A204.1 (cell line): Measurements from ENCODE around the gene SMPD2.
"Not testable (repeated sequence)": the region's sequence is repeated elsewhere in the genome, so short reads cannot be mapped to it uniquely, and the experiment has no call there.

Source experiments
- FAIRE-seq: peaks from 2 replicates; lab custom pipeline; 2012; peaks lifted over from hg19 to GRCh38; lab: Jason Lieb, UNC

Gene SMPD2

DNA sequence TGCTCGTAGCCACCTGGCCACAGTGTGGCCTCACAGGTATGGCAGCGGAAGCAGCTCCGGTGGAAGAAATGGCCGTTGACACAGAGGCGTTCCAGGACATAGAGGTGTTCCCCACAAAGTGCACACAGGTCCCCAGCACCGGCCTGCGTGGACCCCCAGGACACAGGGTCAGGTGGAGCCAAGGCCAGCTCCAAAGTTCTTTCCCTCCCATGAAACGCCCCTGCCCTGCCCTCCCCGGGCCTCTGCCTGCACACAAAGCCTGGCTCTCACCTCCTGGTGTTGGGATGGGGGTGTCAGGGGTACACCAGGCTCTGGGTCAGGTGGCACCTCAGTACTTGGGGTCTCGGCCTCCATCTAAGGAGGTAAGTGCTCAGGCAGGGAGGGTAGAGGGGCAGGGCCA lies 6.6 kb downstream of the SMPD2 start:
- no peak for FAIRE-seq

DNA sequence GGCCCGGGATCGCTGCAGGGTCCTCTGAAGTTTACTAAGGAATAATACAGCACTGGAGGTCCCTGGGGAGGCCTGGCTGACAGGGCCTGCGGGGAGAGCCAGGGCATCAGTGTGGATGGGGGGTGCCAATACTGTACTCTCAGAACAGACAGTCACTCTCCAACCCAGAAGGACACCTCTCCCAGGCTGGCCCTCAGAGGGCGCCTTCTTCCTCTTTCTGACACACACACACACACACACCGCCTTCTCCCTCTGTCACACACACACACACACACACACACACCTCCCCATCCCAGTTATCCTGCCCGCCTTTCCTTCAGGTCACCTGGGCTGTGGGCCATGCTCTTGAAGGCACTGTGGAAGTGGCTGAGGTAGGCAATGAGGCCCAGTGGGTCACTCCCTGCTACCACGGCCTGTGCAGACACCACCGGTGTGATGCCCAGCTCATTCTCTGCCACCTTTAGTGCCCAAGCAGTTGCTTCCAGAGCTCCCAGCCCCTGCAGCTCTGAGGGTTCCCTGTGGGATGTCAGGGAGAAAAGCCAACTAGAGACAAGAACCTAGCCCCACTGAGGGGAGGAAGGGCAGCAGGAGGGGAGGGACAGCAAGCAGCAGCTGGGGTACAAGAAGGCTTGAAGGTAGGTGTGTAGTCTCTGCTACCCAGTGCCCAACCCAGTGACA lies 7.5 kb downstream of the SMPD2 start:
- no peak for FAIRE-seq

DNA sequence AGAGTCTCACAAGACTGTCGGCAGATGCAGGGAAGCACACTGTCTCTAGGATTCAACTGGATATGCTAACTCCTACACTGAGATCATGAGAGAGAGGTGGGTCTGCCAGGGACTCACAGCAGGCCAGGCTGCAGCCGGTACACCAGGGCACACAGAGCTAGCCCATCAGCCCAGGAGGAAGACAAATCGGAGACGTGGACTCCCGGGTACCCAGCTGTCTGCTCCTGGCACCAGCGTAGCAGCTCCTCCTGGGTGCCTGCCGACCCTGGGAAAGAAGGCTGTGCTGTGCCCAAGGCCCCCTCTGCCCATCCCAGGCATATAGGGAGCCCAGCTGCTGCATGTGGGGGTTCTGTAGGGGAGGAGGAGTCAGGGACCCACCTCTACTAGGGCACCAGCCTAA lies 8.1 kb downstream of the SMPD2 start:
- no peak for FAIRE-seq

DNA sequence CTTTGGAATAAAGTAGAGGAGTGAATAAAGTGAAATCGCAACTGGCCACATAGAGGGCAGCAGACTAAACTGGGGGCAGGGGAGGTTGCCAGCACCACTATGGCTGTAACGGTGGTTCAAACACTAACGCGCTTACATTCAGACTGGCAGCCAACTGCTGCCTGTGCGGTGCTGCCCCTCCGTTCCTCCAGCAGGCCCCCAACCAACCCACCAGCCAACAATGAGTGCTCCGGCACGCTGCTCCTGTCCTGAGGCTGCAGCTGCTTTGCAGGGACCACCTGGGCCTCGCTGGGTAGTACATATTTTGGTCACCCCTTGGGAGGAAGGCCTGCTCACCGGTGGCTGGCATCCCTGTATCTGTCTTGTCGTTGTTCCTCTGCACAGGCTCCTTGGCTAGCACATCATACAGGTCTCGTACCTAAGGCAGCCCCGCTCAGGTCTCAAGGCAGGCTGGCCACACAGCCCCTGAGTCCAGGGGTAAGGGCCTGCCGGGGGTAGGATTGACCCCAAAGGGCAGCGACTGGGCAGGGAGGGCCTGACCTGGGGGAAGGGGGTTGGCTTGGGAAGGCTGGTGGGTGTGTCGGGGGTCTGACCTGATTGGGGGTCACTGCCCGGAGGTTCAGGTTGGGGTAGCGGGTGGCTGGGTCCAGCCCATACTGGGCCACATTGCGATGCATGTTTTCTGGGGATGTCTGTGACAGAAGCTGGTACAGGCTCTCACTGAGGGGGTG lies 8.7 kb downstream of the SMPD2 start:
- FAIRE-seq: no peak

DNA sequence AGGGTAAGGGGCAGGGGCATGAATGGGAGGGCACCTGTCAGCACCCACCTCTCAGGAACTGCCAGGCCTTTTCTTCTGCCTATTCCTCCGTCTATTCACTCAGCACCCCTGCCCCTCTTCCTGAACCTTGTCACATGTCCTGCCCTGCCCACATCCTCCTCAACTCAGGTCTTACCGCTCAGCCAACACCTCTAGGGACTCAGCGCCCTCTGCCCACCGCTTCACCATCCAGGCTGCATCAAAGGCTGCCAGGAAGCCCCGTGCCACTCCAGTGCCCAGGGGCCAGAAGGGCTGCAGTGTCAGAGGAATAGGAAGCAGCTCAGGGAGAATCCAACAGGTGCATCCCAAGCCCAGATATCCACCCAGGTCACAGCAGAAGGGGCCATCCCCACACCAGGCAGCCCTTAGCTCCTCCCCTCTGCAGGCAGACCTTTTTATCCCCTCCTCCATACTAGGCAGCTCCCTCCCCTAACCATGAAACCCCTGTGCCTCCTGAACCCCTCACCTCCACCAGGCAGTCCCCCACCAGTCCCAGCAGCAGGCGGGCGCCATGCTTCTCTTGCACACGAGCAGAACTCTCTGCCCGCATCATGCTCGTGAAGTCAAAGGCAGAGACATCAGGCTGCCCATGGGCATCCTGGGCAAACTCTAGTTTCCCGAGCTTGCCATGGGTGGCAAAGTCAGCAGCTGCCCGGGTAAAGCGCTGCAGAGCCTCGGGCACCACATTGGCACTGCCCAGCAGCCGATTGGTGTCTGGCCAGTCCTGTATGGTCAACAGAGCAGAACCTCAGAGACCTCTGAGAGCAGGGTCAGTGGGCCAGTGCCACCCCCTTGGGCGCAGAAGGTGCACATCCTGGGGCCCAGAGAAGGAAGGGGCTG lies 9.5 kb downstream of the SMPD2 start:
- no peak for FAIRE-seq

DNA sequence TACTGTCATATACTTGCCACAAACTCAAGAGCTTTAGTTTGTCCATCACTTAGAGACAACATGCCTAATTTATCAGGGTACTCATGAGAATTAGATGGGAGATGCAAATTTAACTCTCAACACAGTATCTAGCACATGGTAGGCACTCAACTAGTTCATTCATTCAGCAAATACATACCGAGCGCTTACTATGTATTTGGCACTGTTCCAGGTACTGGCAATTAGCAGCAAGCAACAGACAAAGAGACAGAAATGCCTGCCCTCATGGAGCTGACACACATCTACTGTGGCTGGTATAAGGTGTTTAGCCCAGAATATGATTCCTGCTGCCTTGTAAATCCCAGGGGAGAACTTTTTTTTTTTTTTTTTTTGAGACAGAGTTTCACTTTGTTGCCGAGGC lies 10.3 kb downstream of the SMPD2 start:
- no peak for FAIRE-seq

DNA sequence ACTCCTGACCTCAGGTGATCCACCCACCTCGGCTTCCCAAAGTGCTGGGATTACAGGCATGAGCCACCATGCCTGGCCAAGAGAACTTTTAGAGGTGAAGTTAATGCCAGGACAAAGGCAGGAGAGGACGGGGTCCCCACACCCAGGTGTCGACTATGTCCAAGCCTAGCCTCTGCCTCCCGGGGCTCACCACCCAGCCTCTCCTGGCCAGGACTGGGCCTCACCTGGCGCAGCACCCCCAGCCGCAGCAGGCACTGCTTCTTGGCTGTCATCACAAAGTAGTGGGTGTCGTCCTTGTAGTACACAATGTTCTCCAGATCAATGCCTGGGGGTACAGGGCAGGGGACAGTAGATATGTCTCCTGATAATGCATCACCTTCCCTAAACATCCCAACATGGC lies 10.9 kb downstream of the SMPD2 start:
- no peak for FAIRE-seq

DNA sequence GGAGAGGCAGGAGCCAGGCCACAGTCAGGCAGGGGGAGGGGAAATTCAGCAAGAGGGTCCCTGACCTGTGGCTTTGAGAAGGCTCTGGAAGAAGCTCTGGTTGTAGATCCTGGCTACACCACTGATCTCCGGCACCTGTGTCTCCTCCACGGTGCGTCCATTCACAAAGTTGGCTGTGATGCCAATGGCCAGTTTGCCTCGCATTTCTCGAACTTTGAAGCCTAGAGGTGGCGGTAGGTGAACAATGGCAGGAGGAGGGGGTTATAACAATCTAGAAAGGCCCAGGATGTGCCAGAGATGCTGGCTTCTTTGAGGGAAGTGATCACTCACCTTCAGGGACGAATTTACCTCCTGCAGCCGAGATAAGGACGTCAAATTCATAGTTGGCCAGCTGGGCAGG lies 11.7 kb downstream of the SMPD2 start:
- no peak for FAIRE-seq

DNA sequence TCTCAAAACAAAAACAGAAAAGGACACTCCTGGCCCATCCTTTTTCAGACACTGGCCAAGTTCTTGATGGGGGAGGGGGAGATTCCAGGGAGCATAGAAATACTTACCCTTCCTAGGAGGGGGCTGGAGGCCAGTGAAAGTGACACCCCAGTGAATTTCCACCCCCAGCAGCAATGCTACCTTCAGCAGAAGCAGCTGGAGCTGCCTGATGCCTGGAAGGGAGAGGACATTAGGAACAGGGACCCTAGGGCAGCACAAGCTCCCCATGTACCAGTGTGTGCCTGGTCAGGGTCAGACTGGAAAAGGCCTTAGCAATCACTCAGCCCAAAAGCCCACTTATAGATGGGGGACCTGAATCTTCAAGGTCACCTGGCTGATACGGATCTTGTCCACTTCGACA lies 12.6 kb downstream of the SMPD2 start:
- FAIRE-seq: no peak

DNA sequence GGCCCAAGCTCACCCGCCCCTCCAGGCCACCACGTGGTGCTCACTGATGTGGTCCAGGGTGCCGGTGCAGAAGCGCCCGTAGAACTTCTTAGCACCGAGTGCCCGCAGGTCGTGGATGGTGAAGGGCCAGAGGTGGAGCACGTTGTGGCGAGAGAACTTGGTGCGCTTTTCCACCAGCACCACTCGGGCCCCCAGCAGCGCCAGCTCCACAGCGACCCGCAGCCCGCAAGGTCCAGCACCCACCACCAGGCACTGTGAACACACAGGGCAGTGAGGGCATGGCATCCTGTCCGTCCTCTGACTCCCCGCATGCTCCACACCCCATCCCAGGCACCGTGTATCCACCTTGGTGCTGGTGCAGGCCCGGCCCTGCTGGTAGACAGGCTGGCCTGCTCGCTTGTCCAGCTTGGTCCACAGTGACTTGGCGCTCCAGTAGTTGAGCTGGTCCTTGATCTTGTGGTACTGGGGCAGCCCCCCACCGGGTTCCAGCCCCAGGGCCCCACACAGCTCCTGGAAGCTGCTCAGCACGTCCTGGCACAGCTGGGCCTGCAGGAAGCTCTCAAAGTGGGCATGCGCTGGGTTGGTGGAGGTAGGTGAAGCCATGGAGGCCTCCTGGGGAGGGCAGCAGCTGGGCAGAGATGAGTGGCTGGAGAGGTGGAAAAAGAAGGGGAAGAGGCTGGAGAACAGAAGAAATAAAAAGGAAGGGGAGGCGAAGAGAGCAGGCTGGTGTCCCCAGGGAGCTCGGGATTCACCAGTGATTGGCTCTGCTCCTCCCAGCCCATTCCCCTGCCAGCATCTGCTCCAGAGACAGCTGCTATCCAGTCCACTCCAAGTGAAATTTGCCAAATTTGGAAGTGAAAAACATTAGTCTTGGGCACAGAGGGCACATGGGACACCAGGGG lies 13.3 kb downstream of the SMPD2 start:
- no peak for FAIRE-seq

DNA sequence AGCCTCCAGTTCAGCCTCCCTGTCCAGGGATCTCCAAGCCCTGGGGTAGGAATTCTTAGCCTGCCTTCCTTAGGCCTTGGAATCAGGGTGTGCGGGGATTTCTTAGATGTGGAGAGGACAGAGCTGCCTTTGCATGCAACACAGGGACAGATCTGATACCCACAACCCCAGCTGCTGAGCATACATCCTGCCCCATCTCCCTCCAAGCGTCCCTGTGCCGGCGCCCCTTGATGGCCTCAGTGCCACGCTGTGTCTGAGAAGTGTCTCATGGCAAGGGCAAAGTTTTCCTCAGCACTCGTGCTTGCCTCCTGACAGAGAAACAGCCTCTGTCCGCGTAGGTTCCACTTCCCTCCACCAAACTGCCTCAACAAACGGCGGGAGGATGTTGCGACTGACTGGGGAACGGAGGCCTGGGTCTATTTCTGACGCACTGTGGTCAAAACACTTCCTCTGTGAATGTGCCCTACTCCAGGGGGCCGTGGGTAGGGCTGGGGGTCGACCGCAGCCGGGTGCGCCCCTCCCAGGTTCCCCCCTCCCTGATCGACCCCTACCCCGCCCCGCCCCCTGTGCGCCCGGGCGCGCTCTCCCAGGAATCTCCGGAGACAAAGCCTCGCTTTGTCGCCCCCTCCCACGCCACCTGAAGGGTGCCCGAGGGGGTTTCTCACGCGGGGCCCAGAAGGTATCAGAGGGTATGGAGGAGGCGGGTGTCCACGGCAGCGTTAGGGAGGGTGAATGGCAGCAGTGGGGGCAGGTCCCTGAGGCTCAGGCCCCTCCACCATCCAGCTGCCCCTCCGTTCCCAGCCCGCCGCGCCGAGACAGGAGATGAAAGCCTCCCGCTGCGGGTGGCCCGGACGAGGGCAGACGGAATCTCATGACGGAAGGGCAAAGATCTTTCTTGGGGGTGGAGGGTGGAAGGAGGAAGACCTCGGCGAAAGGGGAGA lies 14.2 kb downstream of the SMPD2 start:
- no peak for FAIRE-seq

DNA sequence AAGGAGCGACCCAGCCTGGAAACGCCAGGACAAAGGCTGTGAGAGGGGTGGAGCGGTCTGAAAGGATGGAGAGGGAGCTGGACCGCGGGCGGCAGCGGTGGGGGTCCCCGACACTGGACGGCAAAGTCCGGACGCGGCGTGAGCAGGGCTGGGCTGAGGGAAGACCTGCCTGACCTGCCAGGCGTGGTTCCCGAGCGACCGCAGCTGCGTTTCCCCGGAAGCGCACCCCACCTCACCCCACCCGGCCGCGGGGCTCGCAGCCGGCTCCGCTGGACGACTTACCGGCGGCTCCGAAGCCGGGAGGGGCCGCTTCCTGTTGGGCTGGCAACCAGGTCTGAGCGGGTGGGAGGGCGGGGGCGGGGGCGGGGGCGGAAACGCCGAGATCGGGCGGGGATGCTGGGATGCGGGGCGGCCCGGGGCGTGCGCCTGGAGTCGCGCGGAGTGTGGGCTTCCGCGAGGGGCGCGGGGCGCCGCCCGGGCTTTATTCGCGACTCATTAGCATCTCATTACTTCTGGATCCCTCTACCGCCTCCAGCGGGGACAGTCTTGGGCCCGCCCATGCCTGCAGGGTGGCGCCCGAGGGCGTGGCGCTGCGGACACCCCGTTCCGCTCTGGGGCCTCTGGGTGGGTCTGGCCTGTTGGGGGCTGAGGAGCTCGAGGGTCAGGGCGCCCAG lies 15.1 kb downstream of the SMPD2 start, which contains the start of gene MICAL1:
MICAL1 (minus strand) TSS at position 336 of the 674 bp plus-strand sequence. CDS start 1,576 bp downstream, outside the sequence.
- FAIRE-seq: no peak

DNA sequence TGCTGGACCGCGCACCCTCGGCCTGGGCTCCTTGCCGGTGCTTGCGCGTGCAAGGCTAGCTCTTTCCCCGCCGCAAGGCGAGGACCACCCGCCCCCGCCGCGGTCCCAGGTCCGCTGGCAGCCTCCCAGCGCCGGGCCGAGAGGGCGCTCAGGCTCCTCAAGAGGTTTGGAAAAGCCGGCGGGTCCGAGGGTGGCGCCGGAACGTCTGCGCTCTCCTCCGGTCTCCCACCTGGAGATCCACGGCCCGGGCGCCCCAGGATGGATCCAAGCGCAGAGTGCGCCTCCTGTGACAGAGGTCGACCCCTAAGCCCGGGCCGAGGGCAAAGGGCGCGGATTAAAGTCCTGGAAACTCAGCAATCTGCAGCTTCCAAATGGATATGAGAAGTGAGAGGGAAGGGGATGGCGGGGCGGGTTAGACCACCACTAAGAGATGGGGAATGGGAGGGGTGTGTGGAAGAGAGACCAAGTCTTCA lies 15.6 kb downstream of the SMPD2 start:
- no peak for FAIRE-seq

DNA sequence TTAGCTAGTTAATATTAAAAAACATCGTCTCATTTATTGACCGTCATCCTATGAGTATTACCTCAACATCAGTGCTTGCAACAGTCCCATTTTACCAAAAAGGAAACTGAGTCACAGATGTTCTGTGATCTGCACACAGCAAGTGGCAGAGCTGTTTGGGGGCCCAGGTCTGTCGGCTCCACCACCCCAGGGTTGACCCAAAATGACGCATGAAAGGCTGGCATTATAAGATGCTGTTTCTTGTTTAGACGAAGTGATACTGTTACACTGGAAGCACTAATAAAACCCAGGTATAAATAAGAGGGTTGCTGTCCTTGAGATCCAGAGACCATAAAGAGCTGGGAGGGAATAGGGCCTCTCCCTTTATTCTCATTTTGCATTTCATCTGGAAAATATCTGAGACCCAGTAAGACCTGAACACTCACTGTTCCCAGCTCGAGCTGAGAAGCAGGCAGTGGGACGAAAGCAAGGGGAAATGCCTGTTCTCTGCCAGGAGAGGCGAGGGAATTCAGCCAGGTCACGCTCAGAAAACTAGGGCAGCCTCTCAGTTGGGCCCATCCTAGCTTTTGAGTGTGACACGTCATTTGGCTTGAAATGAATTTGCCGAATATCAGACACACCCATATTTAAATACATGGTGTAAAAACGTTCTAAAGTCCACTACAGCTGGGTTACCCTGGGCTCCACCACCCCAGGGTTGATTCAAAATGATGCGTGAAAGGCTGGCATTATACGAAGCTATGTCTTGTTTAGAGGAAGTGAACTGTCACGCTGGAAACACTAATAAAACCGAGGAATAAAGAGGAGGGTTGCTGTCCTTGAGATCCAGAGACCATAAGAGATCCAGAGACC lies 16.4 kb downstream of the SMPD2 start:
- no peak for FAIRE-seq

DNA sequence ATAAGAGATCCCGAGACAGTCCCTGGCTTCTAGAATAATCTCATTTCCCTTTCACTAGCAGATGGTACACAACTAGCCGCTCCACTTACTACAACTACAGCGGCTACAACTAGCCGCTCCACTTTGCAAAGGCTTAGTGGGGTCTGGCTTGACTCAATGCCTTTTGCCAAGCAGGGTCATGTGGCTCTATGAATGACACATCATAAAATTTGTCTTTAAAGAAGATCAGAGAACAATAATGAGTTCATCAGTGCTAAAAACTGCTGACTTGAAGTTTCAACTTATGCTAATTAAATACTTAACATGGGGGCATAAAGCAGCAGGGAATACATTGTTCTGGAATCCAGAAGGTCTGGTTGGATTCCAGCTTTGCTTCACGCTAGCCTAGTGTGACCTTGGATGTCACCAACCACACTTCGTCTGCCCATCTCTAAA lies 17.1 kb downstream of the SMPD2 start:
- no peak for FAIRE-seq

DNA sequence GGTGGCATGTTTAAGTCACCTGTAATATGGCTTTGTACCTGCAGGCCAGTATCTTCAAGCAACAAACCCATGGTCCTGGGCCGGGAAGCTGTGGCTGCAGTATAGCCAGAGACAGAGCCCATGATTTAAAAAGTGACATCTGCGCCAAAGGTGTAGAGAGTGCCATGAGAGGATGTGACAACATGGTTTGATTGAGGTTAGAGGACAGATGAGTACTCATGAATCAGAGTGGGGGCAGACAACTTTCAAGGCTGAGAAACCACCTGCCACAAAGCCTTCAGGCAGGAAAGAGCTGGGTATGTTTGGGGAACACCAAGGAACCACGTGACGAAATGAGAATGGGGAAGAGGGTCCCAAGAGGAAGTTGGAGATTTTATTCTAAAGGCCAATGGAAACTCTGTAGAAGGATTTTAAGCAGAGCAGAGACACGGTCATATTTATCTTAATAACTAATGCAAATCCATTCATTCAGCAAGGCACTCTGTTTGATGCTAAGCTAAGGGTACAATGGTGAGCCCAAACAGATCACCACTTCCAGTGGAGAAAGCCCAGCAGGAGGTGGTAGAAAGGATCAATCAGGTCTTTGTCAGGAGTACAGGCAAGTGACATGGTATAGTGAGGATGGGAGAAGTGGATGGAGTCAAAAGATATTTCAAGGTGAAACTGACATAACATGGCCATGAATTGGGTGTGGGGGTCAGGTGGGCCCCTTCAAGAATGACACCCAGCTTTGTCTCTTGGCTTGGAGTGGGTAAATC lies 18.4 kb downstream of the SMPD2 start:
- FAIRE-seq: no peak

DNA sequence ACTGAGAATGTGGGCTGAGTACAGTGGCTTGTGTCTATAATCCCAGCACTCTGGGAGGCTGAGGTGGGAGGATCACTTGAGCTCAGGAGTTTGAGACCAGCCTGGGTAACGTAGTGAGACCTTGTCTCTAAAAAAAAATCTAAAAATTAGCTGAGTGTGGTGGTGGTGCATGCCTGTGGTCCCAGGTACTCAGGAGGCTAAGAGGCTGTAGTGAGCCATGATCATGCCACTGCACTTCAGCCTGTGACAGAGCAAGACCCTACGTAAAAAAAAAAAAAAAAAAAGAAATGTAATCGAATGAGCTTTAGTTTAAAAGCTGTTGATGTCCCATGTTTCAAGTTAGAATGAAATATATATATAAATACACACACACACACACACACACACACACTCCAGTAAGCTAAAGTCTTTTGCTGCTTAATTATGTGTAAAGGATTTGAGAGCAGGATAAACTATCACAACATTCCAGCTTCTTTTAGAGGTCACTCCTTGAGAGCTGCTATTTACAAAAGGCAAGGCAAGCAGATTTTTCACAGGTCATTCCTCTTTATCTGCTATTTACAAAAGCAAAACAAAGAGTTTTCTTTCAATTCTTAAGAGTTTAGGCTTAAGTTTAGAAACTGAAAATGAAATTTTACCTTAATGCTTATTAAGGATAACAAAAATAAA lies 19.8 kb downstream of the SMPD2 start:
- FAIRE-seq: no peak

DNA sequence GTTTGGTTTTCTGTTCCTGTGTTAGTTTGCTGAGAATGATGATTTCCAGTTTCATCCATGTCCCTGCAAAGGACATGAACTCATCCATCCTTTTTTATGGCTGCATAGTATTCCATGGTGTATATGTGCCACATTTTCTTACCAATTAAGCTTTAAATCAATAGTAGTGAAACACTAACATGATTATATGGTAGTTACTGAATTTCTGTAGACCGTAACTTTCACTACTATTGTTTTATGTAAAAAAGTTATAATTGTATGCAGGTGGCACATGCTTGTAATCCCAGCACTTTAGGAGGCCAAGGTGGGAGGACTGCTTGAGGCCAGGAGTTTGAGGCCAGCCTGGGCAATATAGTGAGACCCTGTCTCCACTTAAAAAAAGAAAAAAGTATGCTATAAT lies 20.7 kb downstream of the SMPD2 start:
- not testable (repeated sequence) for FAIRE-seq
